SK-N-SH (cell line): ENCODE measurements around the gene ENDOV. TPM values are rescaled to one million over a fixed set of nuclear protein-coding genes. Genes with fewer than 3 reads are reported as not detected.

Source experiments
- CTCF ChIA-PET: fragments of 300-600, 350-600 bp; formaldehyde crosslinking; extraction: SDS; loops from one replicate; lab custom pipeline; 2021; lab: Yijun Ruan, JAX
- POLR2A ChIA-PET: fragments of 350-600 bp; sonication (Branson Sonifier 250); formaldehyde crosslinking; extraction: SDS; loops from one replicate; lab custom pipeline; 2020; ENCODE audit warnings: antibody characterized with exemption, inconsistent platforms; lab: Yijun Ruan, JAX
- DNase-seq: peaks from one replicate; pipeline ENCODE4 v3.0.0; 2012
- H2AFZ ChIP-seq: fragments of 200-600 bp; sonication (generic); 2 replicates; pipeline ENCODE4 v1.8.1; 2016; ENCODE audit warnings: antibody characterized with exemption, mild to moderate bottlenecking, low read depth
- H3F3A ChIP-seq: fragments of 200-600 bp; sonication (generic); replicated peaks from 2 replicates; pipeline ENCODE3; 2016; ENCODE audit warnings: antibody characterized with exemption, mild to moderate bottlenecking; ENCODE audit not compliant: insufficient read depth
- H3K27ac ChIP-seq, 2 experiments: fragments of 200-500 bp in 1 of 2; fragments of 200-600 bp in 1 of 2; sonication (Bioruptor generic) in 1 of 2; sonication (generic), shearing (Covaris generic) in 1 of 2; 2 replicates each; pipeline versions ENCODE4 v1.5.1 to v1.6.1; 2014 to 2016; ENCODE audit warnings: low read depth in 2 of 2, inconsistent platforms in 1 of 2, low read length in 1 of 2, mild to moderate bottlenecking in 1 of 2, mixed read lengths in 1 of 2
- H3K27me3 ChIP-seq: fragments of 200-600 bp; sonication (generic), shearing (Covaris generic); 2 replicates; pipeline ENCODE4 v1.6.1; 2016; ENCODE audit warnings: mixed run types; ENCODE audit not compliant: insufficient read depth
- H3K36me3 ChIP-seq, 2 experiments: fragments of 200-500 bp in 1 of 2; fragments of 200-600 bp in 1 of 2; sonication (Bioruptor generic) in 1 of 2; sonication (generic) in 1 of 2; replicated peaks in 1 of 2; 2 replicates each; pipeline versions ENCODE3 to v1.5.1; 2014 to 2016; ENCODE audit warnings: low read length in 1 of 2, mild to moderate bottlenecking in 1 of 2; ENCODE audit not compliant: insufficient read depth in 2 of 2, control insufficient read depth in 1 of 2
- H3K4me1 ChIP-seq, 2 experiments: fragments of 200-500 bp in 1 of 2; fragments of 200-600 bp in 1 of 2; sonication (Bioruptor generic) in 1 of 2; sonication (generic), shearing (Covaris generic) in 1 of 2; 2 replicates each; pipeline versions ENCODE4 v1.5.1 to v1.6.1; 2014 to 2016; ENCODE audit warnings: low read depth in 1 of 2, low read length in 1 of 2, mixed run types in 1 of 2; ENCODE audit not compliant: insufficient read depth in 2 of 2, control insufficient read depth in 1 of 2
- H3K4me2 ChIP-seq: fragments of 200-600 bp; sonication (generic), shearing (Covaris generic); 2 replicates; pipeline ENCODE4 v1.6.1; 2017; ENCODE audit warnings: mixed run types
- H3K4me3 ChIP-seq, 2 experiments: fragments of 200-500 bp in 1 of 2; fragments of 200-600 bp in 1 of 2; sonication (Bioruptor generic) in 1 of 2; sonication (generic), shearing (Covaris generic) in 1 of 2; 2 replicates each; pipeline versions ENCODE4 v1.5.1 to v1.8.1; 2014 to 2016; ENCODE audit warnings: low read depth in 2 of 2, inconsistent platforms in 1 of 2, low read length in 1 of 2, mild to moderate bottlenecking in 1 of 2, mixed read lengths in 1 of 2, moderate library complexity in 1 of 2
- H3K79me2 ChIP-seq: fragments of 200-600 bp; sonication (generic); 2 replicates; pipeline ENCODE4 v1.8.1; 2017; ENCODE audit warnings: mild to moderate bottlenecking; ENCODE audit not compliant: insufficient read depth
- H3K9ac ChIP-seq: fragments of 200-600 bp; sonication (generic); 2 replicates; pipeline ENCODE4 v1.6.1; 2017; ENCODE audit warnings: mixed run types
- H3K9me2 ChIP-seq: fragments of 200-600 bp; sonication (generic); 2 replicates; pipeline ENCODE4 v1.6.1; 2017; ENCODE audit warnings: mixed run types
- H3K9me3 ChIP-seq: fragments of 200-600 bp; sonication (generic); 2 replicates; pipeline ENCODE4 v1.6.1; 2017; ENCODE audit warnings: mixed run types, mild to moderate bottlenecking, moderate library complexity
- H4K20me1 ChIP-seq: fragments of 200-600 bp; sonication (generic); 2 replicates; pipeline ENCODE4 v1.6.1; 2017; ENCODE audit warnings: mild to moderate bottlenecking, mixed run types; ENCODE audit not compliant: insufficient read depth
- EP300 ChIP-seq, 2 experiments: IDR thresholded peaks; 2 replicates each; pipeline versions ENCODE4 v1.4.0 to v1.6.1; 2012; ENCODE audit warnings: borderline replicate concordance in 1 of 2, low read depth in 1 of 2, low read length in 1 of 2
- EZH2phosphoT487 ChIP-seq: fragments of 200-600 bp; sonication (generic); IDR thresholded peaks from 2 replicates; pipeline ENCODE4 v1.6.1; 2017; ENCODE audit warnings: low read depth, mixed run types, mild to moderate bottlenecking, antibody characterized with exemption, moderate library complexity, borderline replicate concordance
- GABPA ChIP-seq: IDR thresholded peaks from 2 replicates; pipeline ENCODE4 v1.4.0; 2012; ENCODE audit warnings: low read depth, mild to moderate bottlenecking
- MXI1 ChIP-seq: IDR thresholded peaks from 2 replicates; pipeline ENCODE4 v1.6.1; 2012; ENCODE audit warnings: mild to moderate bottlenecking, low read depth, low read length, improper control_type of control experiment
- POLR2AphosphoS5 ChIP-seq: IDR thresholded peaks from 2 replicates; pipeline ENCODE4 v1.6.1; 2012; ENCODE audit warnings: low read depth, low read length
- RCOR1 ChIP-seq: fragments of 150-350 bp; IDR thresholded peaks from 2 replicates; pipeline ENCODE4 v1.6.1; 2017; ENCODE audit warnings: antibody characterized with exemption, low read length
- SMC3 ChIP-seq: IDR thresholded peaks from 2 replicates; pipeline ENCODE4 v1.6.1; 2012; ENCODE audit warnings: low read depth, low read length, improper control_type of control experiment
- WGBS: methylation state at CpG from one replicate; pipeline ENCODE4 v1.1.6; 2017; ENCODE audit warnings: low lambda C conversion rate; 5-methylcytosine and 5-hydroxymethylcytosine counted together
- polyA plus RNA-seq, 3 experiments: library from polyadenylated mRNA; depleted of rRNA; stranded (reverse); fragments of >200 nt; gene quantifications; 2 replicates each; pipeline ENCODE4 v1.2.3, GENCODE V29; 2012
- TF ChIP-seq, protein P1 (sequence below): IDR thresholded peaks from 2 replicates; pipeline ENCODE4 v1.4.0; 2012; ENCODE audit warnings: low read depth, borderline replicate concordance
- TF ChIP-seq, protein P2 (sequence below): IDR thresholded peaks from 2 replicates; pipeline ENCODE4 v1.4.0; 2012; ENCODE audit warnings: low read depth

Gene ENDOV
- polyA plus RNA-seq, 1 of the 3 experiments (the other 2 are of a cell fraction), result 83.6 TPM

DNA sequence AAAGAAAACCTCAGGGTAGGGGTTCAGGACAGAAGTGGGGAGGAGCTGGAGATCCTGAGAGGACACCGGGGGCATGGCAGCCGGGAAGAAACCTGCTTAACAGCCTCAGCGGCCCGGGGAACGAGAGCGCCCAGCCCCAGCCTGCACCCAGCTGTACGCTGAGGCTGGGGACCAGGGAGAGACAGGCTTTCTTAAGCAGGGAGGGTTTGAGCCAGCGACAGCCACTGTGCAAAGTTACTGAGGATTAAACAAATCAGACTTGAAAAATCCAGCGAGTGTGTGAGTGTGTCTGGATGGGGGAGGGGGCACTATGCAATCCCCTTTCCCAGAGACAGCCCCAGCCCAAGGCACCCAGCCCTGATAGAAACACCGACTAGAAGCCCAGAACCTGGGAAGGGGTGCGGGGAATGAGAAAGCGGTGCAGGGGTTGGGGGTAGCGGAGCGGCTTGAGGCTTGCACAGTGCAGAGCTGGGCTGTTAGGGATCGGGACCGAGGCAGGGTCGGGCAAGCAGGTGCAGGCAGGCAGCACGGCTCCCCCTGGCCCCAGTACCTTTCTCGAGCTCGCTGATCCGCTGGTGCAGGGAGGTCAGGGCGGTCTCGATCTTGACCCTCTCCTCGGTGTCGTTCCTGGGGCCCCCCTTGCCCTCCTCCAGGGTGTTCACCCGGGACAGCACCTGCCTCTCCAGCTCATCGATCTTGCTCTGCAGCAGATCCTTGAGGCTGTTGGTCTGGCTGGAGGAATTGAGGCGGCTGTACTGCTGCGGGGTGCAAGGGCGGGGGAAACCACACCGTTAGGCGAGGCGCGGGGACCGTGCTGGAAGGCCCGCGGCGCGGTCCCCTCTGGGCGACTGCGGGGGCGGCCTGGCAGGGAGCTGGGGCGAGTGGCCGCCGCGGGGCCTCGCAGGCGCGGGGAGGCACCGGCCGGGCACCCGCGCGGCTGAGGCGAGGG lies 60.3 kb downstream of the ENDOV start:
- 6% methylated on average over 46 of the region's 55 CpGs for WGBS
- Histone ChIP-seq H4K20me1 (peaks cover 14% of the 10 kb centered on the region), H3K36me3 (no peaks in the 10 kb centered on the region), H3K27me3 (peaks cover 99% of the 10 kb centered on the region), H2AFZ (no peak overlapping the region), H3K9me2 (no peaks in the 10 kb centered on the region), H3K4me3 (peak overlapping the region in 1 of 2 experiments; percentile 55; a peak in 3 of 4 replicates), H3K9me3 (no peaks in the 10 kb centered on the region), H3K9ac (no peak overlapping the region), H3K79me2 (no peaks in the 10 kb centered on the region), H3K4me1 (peaks cover 0 to 14% of the 10 kb centered on the region in 2 experiments; a peak in 1 of 4 replicates), H3K4me2 (peak overlapping the region; percentile 91; the same call in 1 of the 2 replicates), H3F3A (no peaks in the 10 kb centered on the region), H3K27ac (no peak overlapping the region)
- peak; percentile 69 for DNase-seq
- CTCF ChIA-PET, result interaction anchor here (0.6 to 7.6 kb wide), 24 partner anchors 8 to 526 kb away, joined by 3 to 71 read pairs (median 4); no protein-coding TSS in a partner anchor
- POLR2A ChIA-PET, result interaction anchor here (1.6 to 1.7 kb wide), 2 partner anchors 10 to 21 kb away, joined by 4 to 5 read pairs; no protein-coding TSS in a partner anchor
- TF ChIP-seq, protein P1, sequence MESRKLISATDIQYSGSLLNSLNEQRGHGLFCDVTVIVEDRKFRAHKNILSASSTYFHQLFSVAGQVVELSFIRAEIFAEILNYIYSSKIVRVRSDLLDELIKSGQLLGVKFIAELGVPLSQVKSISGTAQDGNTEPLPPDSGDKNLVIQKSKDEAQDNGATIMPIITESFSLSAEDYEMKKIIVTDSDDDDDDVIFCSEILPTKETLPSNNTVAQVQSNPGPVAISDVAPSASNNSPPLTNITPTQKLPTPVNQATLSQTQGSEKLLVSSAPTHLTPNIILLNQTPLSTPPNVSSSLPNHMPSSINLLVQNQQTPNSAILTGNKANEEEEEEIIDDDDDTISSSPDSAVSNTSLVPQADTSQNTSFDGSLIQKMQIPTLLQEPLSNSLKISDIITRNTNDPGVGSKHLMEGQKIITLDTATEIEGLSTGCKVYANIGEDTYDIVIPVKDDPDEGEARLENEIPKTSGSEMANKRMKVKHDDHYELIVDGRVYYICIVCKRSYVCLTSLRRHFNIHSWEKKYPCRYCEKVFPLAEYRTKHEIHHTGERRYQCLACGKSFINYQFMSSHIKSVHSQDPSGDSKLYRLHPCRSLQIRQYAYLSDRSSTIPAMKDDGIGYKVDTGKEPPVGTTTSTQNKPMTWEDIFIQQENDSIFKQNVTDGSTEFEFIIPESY, result no peak
- TF ChIP-seq, protein P2, sequence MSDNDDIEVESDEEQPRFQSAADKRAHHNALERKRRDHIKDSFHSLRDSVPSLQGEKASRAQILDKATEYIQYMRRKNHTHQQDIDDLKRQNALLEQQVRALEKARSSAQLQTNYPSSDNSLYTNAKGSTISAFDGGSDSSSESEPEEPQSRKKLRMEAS, result no peak
- TF ChIP-seq SMC3, result no peak
- no peak for TF ChIP-seq EP300 (IDR thresholded peaks at IDR 0.05; ENCODE audit: borderline replicate concordance in 1 of 2, low read depth in 1 of 2, low read length in 1 of 2)
- TF ChIP-seq EZH2phosphoT487, result no peak
- no peak for TF ChIP-seq GABPA
- TF ChIP-seq MXI1, result no peak
- TF ChIP-seq POLR2AphosphoS5, result no peak

DNA sequence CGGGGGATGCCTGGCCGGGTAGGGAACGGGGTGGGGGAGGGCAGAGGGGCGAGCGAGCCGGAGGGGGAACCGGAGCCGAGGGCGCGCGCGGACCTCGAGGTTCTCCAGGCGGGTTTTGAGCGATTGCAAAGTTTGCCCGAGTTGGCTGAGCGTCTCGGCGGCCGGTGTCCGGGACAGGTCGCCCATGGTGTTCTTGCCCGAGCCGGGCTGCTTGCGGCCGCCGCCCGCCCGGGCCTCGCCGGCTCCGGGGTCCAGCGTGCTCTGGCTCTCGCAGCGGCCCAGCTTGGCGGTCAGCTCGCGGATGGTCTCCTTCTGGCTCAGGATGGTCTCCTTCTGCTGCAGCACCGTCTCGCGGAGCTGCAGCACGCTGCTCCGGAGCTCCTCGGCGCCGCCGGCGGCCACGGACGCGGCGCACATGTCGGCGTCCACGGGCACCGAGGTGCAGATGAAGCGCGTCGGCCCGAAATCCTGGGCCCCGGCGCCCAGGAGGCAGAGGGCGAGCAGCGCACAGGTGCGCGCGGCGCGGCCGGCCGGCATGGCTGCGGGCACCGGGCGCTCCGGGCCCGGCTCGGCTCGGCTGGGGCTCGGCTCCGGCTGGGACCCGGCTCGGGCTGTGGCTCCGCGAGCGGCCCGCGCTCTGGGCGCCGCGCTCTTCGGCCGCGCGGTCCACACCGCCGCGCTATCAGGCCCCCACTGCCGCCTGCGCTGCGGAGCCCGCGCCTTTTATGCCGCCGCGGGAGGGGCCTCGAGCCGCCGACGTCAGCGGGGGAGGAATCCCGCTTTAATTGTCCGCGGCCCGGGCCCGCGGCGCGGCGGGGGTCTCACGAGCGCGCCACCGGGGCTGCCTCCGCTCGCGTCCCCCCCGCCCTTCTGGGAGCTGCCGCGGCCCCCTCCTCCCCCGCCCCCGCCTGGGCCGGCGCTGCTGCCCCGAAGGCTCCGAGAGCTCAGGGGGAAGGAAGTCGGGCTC lies 61.2 kb downstream of the ENDOV start, which contains the start of gene NPTX1:
NPTX1 (minus strand) TSS at position 698 of the 967 bp plus-strand sequence; CDS start at position 537, 161 bp downstream.
- CTCF ChIA-PET, result interaction anchor here (0.6 to 7.6 kb wide), 38 partner anchors 7 to 525 kb away, joined by 3 to 71 read pairs (median 4); no protein-coding TSS in a partner anchor
- DNase-seq, result peak; percentile 87
- H3K4me3 ChIP-seq, result peak within 1 kb of the TSS; percentile 27 to 55; a peak in 2 of 4 replicates
- no peaks in the 10 kb centered on the region for H3K9me3 ChIP-seq
- WGBS, result 3% methylated on average over 48 of the region's 136 CpGs
- TF ChIP-seq RCOR1 (no peak), EZH2phosphoT487 (peak; percentile 74)
- H3K4me1 ChIP-seq, result peaks cover 0 to 14% of the 10 kb centered on the region in 2 experiments; a peak in 1 of 4 replicates
- H2AFZ ChIP-seq, result no peak within 1 kb of the TSS
- no peaks in the 10 kb centered on the region for H3F3A ChIP-seq
- peaks cover 14% of the 10 kb centered on the region for H4K20me1 ChIP-seq
- peaks cover 99% of the 10 kb centered on the region for H3K27me3 ChIP-seq
- no peak within 1 kb of the TSS for H3K9ac ChIP-seq
- H3K36me3 ChIP-seq, result no peaks in the 10 kb centered on the region
- POLR2A ChIA-PET, result interaction anchor here (1.1 to 1.7 kb wide), 3 partner anchors 11 to 22 kb away, joined by 4 to 5 read pairs (median 4); no protein-coding TSS in a partner anchor
- no peak within 1 kb of the TSS for H3K27ac ChIP-seq
- no peaks in the 10 kb centered on the region for H3K79me2 ChIP-seq
- H3K4me2 ChIP-seq, result peak within 1 kb of the TSS; percentile 91
- no peaks in the 10 kb centered on the region for H3K9me2 ChIP-seq
